Colonic mucosa (tissue), 4 donors: ENCODE data around the gene CFAP107. TPM values are rescaled to one million over a fixed set of nuclear protein-coding genes. Genes with fewer than 3 reads are reported as not detected.

Experiments used
- DNase-seq: peaks from one replicate; pipeline ENCODE4 v3.0.0-alpha.2; 2020
- H3K27ac ChIP-seq: fragments of 200-600 bp; one replicate; pipeline ENCODE4 v1.8.0; 2021
- H3K27me3 ChIP-seq: fragments of 200-600 bp; one replicate; pipeline ENCODE4 v1.8.0; 2021
- H3K36me3 ChIP-seq: fragments of 200-600 bp; one replicate; pipeline ENCODE4 v1.8.0; 2021
- H3K4me1 ChIP-seq: fragments of 200-600 bp; one replicate; pipeline ENCODE4 v1.8.0; 2021; ENCODE audit warnings: mild to moderate bottlenecking
- H3K4me3 ChIP-seq: fragments of 200-600 bp; one replicate; pipeline ENCODE4 v1.8.0; 2021
- H3K9ac ChIP-seq, 2 donors: one replicate each; pipeline ENCODE4 v1.7.0; 2013; ENCODE audit warnings: control low read depth in 2 of 2, low read depth in 2 of 2, low read length in 2 of 2
- H3K9me3 ChIP-seq: fragments of 200-600 bp; one replicate; pipeline ENCODE4 v1.8.0; 2021
- CTCF ChIP-seq: fragments of 200-600 bp; IDR thresholded peaks from one replicate; pipeline ENCODE4 v1.8.0; 2022; ENCODE audit warnings: antibody characterized with exemption, mild to moderate bottlenecking
- intact Hi-C: fragments of 100-400 bp; cut with DNase I; formaldehyde crosslinking; loops from one replicate; pipeline ENCODE4 v1.14.1; 2022
- total RNA-seq, 2 donors: library from RNA; stranded (reverse); fragmentation: NEBNext Ultra II Directional in 1 of 2; extraction: Animal tissue kit (Norgen Biotek cat#: 25700) in 1 of 2; gene quantifications; one replicate each; pipeline ENCODE4 v1.2.1, GENCODE V29; 2021
- donor health status: healthy.
- donor health status: DM: no; HTN: no; CAD: no.
- donor health status: DM: no; HTN: no; CAD: no.

Gene CFAP107
- not detected for total RNA-seq

GRCh38 chr1:12745992-12746323 is at the start of gene CFAP107:
Gene CFAP107 (plus strand): TSS chr1:12746200. CDS start chr1:12746431, 231 bp downstream.
- no peak within 1 kb of the TSS for H3K4me3 ChIP-seq
- no peak for DNase-seq
- intact Hi-C loops = no loop called here
- no peak within 1 kb of the TSS for H3K27ac ChIP-seq
- no peak within 1 kb of the TSS for H3K9ac ChIP-seq
- no peak for TF ChIP-seq CTCF
- H3K27me3 ChIP-seq = no peaks in the 10 kb centered on the region
- H3K9me3 ChIP-seq = no peaks in the 10 kb centered on the region
- no peaks in the 10 kb centered on the region for H3K4me1 ChIP-seq
- no peaks in the 10 kb centered on the region for H3K36me3 ChIP-seq

GRCh38 chr1:12696658-12697057 is 49.3 kb upstream of the CFAP107 start:
- H3K9me3 ChIP-seq = no peaks in the 10 kb centered on the region
- no peaks in the 10 kb centered on the region for H3K36me3 ChIP-seq
- H3K4me1 ChIP-seq = no peaks in the 10 kb centered on the region
- no peaks in the 10 kb centered on the region for H3K27me3 ChIP-seq
- no peak for DNase-seq
- no peak overlapping the region for H3K4me3 ChIP-seq
- intact Hi-C loops = no loop called here
- no peak for TF ChIP-seq CTCF
- H3K27ac ChIP-seq = no peak overlapping the region
- no peak overlapping the region for H3K9ac ChIP-seq

- intact Hi-C loops = no loop called here
- TF ChIP-seq CTCF = no peak
- H3K4me3 ChIP-seq = no peak overlapping the region
- no peaks in the 10 kb centered on the region for H3K27me3 ChIP-seq
- no peaks in the 10 kb centered on the region for H3K4me1 ChIP-seq
- no peaks in the 10 kb centered on the region for H3K36me3 ChIP-seq
- no peak for DNase-seq
- H3K27ac ChIP-seq = no peak overlapping the region
- no peaks in the 10 kb centered on the region for H3K9me3 ChIP-seq
- no peak overlapping the region for H3K9ac ChIP-seq
Measured at GRCh38 chr1:12697397-12697796, 48.6 kb upstream of the CFAP107 start.

- no peaks in the 10 kb centered on the region for H3K27me3 ChIP-seq
- no peak for DNase-seq
Measured at GRCh38 chr1:12703821-12704451, 42.1 kb upstream of the CFAP107 start.

GRCh38 chr1:12706061-12706460 is 39.9 kb upstream of the CFAP107 start:
- Histone ChIP-seq H3K27ac (no peak overlapping the region), H3K9ac (no peak overlapping the region), H3K9me3 (no peaks in the 10 kb centered on the region), H3K4me1 (no peaks in the 10 kb centered on the region), H3K36me3 (no peaks in the 10 kb centered on the region), H3K27me3 (no peaks in the 10 kb centered on the region), H3K4me3 (no peak overlapping the region)
- no peak for DNase-seq
- TF ChIP-seq CTCF = no peak
- intact Hi-C loops = no loop called here

More at GRCh38 chr1:12703821-12704451, 42.1 kb upstream of the CFAP107 start:
- Histone ChIP-seq H3K4me3 (no peak overlapping the region), H3K36me3 (no peaks in the 10 kb centered on the region), H3K4me1 (no peaks in the 10 kb centered on the region), H3K9ac (no peak overlapping the region), H3K9me3 (no peaks in the 10 kb centered on the region), H3K27ac (no peak overlapping the region)
- intact Hi-C loops = no loop called here
- TF ChIP-seq CTCF = no peak
